GM23248 (cell line): ENCODE data around the gene LAMA1. TPM values are rescaled to one million over a fixed set of nuclear protein-coding genes. Genes with fewer than 3 reads are reported as not detected.

Experiments
- DNase-seq: peaks from one replicate; pipeline ENCODE4 v3.0.0-alpha.2; 2015
- H2AFZ ChIP-seq: fragments of 200-600 bp; sonication (generic); 2 replicates; pipeline ENCODE4 v1.6.1; 2016; ENCODE audit warnings: antibody characterized with exemption
- H3F3A ChIP-seq: fragments of 200-600 bp; sonication (generic); 2 replicates; pipeline ENCODE4 v1.6.1; 2016; ENCODE audit warnings: mild to moderate bottlenecking, antibody characterized with exemption, mixed run types; ENCODE audit not compliant: insufficient read depth
- H3K27ac ChIP-seq: fragments of 200-600 bp; sonication (generic); 2 replicates; pipeline ENCODE4 v1.5.1; 2016; ENCODE audit warnings: mild to moderate bottlenecking
- H3K27me3 ChIP-seq: fragments of 200-600 bp; sonication (generic); replicated peaks from 2 replicates; pipeline ENCODE4 v1.6.1; 2016; ENCODE audit warnings: mild to moderate bottlenecking; ENCODE audit not compliant: insufficient read depth
- H3K36me3 ChIP-seq: fragments of 200-600 bp; sonication (generic); 2 replicates; pipeline ENCODE4 v1.6.1; 2016; ENCODE audit warnings: low read depth, mild to moderate bottlenecking
- H3K4me1 ChIP-seq: fragments of 200-600 bp; sonication (generic); 2 replicates; pipeline ENCODE4 v1.6.1; 2016; ENCODE audit warnings: mild to moderate bottlenecking; ENCODE audit not compliant: insufficient read depth
- H3K4me2 ChIP-seq: fragments of 200-600 bp; sonication (generic); one replicate; pipeline ENCODE4 v1.6.1; 2016; ENCODE audit warnings: mild to moderate bottlenecking; ENCODE audit not compliant: unreplicated experiment
- H3K4me3 ChIP-seq: fragments of 200-600 bp; sonication (generic); 2 replicates; pipeline ENCODE4 v1.5.1; 2016; ENCODE audit warnings: mild to moderate bottlenecking
- H3K79me2 ChIP-seq: fragments of 200-600 bp; sonication (generic); 2 replicates; pipeline ENCODE4 v1.6.1; 2016; ENCODE audit warnings: mild to moderate bottlenecking; ENCODE audit not compliant: insufficient read depth
- H3K9ac ChIP-seq: fragments of 200-600 bp; sonication (generic); 2 replicates; pipeline ENCODE4 v1.6.1; 2016; ENCODE audit warnings: mild to moderate bottlenecking
- H3K9me2 ChIP-seq: fragments of 200-600 bp; sonication (generic); 2 replicates; pipeline ENCODE4 v1.6.1; 2016; ENCODE audit warnings: mixed run types, mild to moderate bottlenecking, moderate library complexity; ENCODE audit not compliant: insufficient read depth
- H3K9me3 ChIP-seq: fragments of 200-600 bp; sonication (generic); one replicate; pipeline ENCODE4 v1.6.1; 2017; ENCODE audit warnings: low read depth
- H4K20me1 ChIP-seq: fragments of 200-600 bp; sonication (generic); 2 replicates; pipeline ENCODE4 v1.6.0; 2016; ENCODE audit not compliant: insufficient read depth
- EZH2 ChIP-seq: fragments of 200-600 bp; sonication (generic); IDR thresholded peaks from 2 replicates; pipeline ENCODE4 v1.6.1; 2018; ENCODE audit warnings: antibody characterized with exemption, mild to moderate bottlenecking; ENCODE audit not compliant: insufficient read depth, poor library complexity, severe bottlenecking
- EZH2phosphoT487 ChIP-seq: fragments of 200-600 bp; sonication (generic); IDR thresholded peaks from 2 replicates; pipeline ENCODE4 v1.6.1; 2018; ENCODE audit warnings: antibody characterized with exemption, moderate library complexity, mild to moderate bottlenecking, low read depth; ENCODE audit not compliant: insufficient read depth
- WGBS, 2 experiments: methylation state at CpG; one replicate each; pipeline ENCODE4 v1.1.6; 2015 to 2017; ENCODE audit warnings: low lambda C conversion rate in 2 of 2, low coverage in 1 of 2; ENCODE audit errors: missing lambda C conversion rate in 2 of 2; 5-methylcytosine and 5-hydroxymethylcytosine counted together
- in situ Hi-C: fragments of 300-500 bp; cut with MboI; formaldehyde crosslinking; loops from 2 replicates; pipeline ENCODE4 v1.15.0; 2020
- polyA plus RNA-seq: library from polyadenylated mRNA; unstranded; fragments of >200 nt; fragmentation: Nextera tagmentation; extraction: Ambion mirVana; gene quantifications from 2 replicates; pipeline ENCODE4 v1.2.1, GENCODE V29; 2016
- total RNA-seq: library from RNA; depleted of rRNA; stranded (reverse); fragments of >200 nt; shearing (Covaris generic); gene quantifications from 2 replicates; pipeline ENCODE4 v1.2.3, GENCODE V29; 2014

LAMA1 gene
- total and polyA plus RNA-seq, 2 experiments from 2014 or later: 3.1 to 5.4 TPM

DNA sequence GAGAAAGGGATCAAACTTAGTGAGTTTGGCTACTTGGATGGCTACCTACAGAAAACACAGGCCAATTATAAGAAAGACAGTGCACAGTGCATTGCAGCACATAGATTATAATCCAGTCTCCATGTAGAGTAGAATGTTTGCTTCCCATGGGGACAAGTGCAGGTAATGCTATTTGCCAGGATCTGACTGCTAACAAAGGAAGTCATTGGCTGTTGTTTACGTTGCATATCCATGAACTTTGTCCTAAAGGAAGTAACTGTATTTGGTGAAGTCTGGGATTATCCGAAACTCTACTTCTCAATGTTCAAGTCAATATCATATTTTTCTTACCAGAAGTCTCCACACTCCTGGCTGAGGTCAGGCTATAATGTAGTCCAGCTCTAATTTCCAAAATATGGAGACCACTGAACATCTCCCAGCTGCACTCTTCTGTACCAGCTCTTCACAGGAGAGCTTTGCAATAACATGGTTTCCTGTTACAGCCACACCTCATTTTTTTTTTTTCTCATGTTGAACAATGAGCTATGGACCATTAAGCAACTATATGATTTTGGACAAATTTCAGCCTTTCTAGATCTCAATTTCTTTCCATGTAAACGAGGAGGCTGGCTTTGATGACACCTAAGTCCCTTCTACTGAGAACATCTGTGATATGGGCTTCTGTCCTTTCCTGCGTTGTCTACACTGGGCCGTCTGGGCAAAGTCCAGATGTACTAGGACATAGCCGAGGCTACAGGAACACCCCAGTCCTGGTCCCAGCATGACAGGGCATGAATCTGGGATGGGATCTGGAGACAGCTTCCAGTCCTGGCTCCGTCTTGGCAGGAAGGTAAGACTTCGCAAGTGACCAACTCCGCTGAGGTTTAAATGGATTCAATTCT lies 154.8 kb downstream of the LAMA1 start:
- Histone ChIP-seq H3K36me3 (no peaks in the 10 kb centered on the region), H3K27me3 (no peaks in the 10 kb centered on the region), H3K9ac (no peak overlapping the region), H3K79me2 (no peaks in the 10 kb centered on the region), H3K27ac (no peak overlapping the region), H4K20me1 (no peaks in the 10 kb centered on the region), H2AFZ (no peak overlapping the region), H3K4me2 (no peak overlapping the region), H3K4me1 (peaks cover 7% of the 10 kb centered on the region), H3F3A (peaks cover 14% of the 10 kb centered on the region), H3K4me3 (no peak overlapping the region), H3K9me2 (no peaks in the 10 kb centered on the region), H3K9me3 (no peaks in the 10 kb centered on the region)
- in situ Hi-C loops: no loop called here
- DNase-seq: no peak
- no peak for TF ChIP-seq EZH2phosphoT487
- 90 to 91% methylated on average over 9 of the region's 9 CpGs for WGBS, 2 experiments

DNA sequence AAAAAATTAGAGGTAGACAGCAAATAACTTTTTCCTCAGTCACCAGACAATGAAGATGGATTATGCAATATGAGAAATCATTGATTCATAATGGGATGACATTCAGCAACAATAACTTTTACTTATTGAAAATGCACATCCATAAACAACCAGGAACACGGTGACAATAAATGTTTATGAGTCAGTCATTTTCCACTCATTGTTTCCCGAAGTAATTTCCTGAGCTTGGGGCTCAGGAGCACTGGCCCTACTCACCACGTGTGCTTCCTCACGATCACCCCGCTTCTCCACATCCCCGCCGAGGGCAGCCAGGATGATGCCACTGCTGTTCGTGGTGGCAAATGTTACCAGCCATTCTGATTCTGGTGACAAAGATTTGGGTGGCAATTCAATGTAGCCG lies 156.3 kb downstream of the LAMA1 start:
- Histone ChIP-seq H3F3A (peaks cover 14% of the 10 kb centered on the region), H4K20me1 (no peaks in the 10 kb centered on the region), H3K27me3 (no peaks in the 10 kb centered on the region), H3K9me2 (no peaks in the 10 kb centered on the region), H3K9me3 (no peaks in the 10 kb centered on the region), H3K36me3 (no peaks in the 10 kb centered on the region), H3K79me2 (no peaks in the 10 kb centered on the region), H3K4me2 (no peak overlapping the region), H3K27ac (no peak overlapping the region), H3K4me3 (no peak overlapping the region), H3K4me1 (peaks cover 7% of the 10 kb centered on the region), H2AFZ (no peak overlapping the region), H3K9ac (no peak overlapping the region)
- WGBS, 2 experiments: 74 to 81% methylated on average over 9 of the region's 9 CpGs
- in situ Hi-C loops: no loop called here
- peak; percentile 4 for DNase-seq
- TF ChIP-seq EZH2phosphoT487 (no peak), EZH2 (no peak)

DNA sequence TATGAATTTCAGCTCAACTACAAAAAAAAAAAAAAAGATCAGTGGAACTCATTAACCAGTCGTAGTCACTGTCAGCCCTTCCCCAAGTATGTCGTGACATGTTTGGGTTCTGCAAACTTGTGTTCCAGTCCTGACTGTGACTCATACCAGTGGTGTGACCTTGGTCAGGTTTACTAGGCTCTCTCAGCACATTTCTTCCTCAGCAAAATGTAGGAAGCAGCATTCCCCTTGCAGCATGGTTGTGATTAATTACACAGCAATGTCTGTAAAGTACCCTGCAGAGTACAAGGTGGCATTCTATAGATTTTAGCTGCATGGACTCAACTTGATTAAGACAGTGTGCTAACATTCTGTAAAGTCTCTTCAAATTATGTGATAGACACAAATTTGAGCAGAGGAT lies 156.9 kb downstream of the LAMA1 start:
- H3K4me3 ChIP-seq: no peak overlapping the region
- 19 to 42% methylated on average over 2 of the region's 2 CpGs for WGBS, 2 experiments
- TF ChIP-seq EZH2phosphoT487: no peak
- no peak for TF ChIP-seq EZH2
- no peak overlapping the region for H3K4me2 ChIP-seq
- H3K9me3 ChIP-seq: no peaks in the 10 kb centered on the region
- no peaks in the 10 kb centered on the region for H3K36me3 ChIP-seq
- no peaks in the 10 kb centered on the region for H4K20me1 ChIP-seq
- no peak overlapping the region for H2AFZ ChIP-seq
- DNase-seq: peak; percentile 50
- H3K9me2 ChIP-seq: no peaks in the 10 kb centered on the region
- H3K79me2 ChIP-seq: no peaks in the 10 kb centered on the region
- H3K27me3 ChIP-seq: no peaks in the 10 kb centered on the region
- H3K4me1 ChIP-seq: peaks cover 7% of the 10 kb centered on the region
- H3K9ac ChIP-seq: no peak overlapping the region
- H3F3A ChIP-seq: peaks cover 14% of the 10 kb centered on the region
- in situ Hi-C loops: no loop called here
- no peak overlapping the region for H3K27ac ChIP-seq

DNA sequence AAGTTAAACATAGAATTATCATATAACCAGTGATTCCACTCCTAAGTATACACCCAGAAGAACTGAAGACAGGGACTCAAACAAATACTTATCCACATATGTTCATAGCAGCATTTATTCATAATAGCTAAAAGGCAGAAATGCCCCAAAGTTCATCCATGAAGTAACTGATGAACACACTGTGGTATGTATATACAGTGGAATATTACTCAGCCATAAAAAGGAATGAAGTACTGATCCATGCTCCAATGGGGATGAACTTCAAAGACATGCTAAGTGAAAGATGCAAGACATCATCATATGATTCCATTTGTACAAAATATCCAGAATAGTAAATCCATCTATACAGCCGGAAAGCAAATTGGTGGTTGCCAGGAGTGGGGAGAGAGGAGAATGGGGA lies 157.5 kb downstream of the LAMA1 start:
- Histone ChIP-seq H3F3A (peaks cover 14% of the 10 kb centered on the region), H2AFZ (no peak overlapping the region), H3K79me2 (no peaks in the 10 kb centered on the region), H3K9me3 (no peaks in the 10 kb centered on the region), H3K27ac (no peak overlapping the region), H4K20me1 (no peaks in the 10 kb centered on the region), H3K36me3 (no peaks in the 10 kb centered on the region), H3K4me1 (peaks cover 7% of the 10 kb centered on the region), H3K9ac (no peak overlapping the region), H3K4me2 (no peak overlapping the region), H3K9me2 (no peaks in the 10 kb centered on the region), H3K4me3 (no peak overlapping the region), H3K27me3 (no peaks in the 10 kb centered on the region)
- 96 to 100% methylated on average over 1 of the region's 1 CpG for WGBS, 2 experiments
- in situ Hi-C loops: no loop called here
- no peak for DNase-seq
- TF ChIP-seq EZH2: no peak
- TF ChIP-seq EZH2phosphoT487: no peak

DNA sequence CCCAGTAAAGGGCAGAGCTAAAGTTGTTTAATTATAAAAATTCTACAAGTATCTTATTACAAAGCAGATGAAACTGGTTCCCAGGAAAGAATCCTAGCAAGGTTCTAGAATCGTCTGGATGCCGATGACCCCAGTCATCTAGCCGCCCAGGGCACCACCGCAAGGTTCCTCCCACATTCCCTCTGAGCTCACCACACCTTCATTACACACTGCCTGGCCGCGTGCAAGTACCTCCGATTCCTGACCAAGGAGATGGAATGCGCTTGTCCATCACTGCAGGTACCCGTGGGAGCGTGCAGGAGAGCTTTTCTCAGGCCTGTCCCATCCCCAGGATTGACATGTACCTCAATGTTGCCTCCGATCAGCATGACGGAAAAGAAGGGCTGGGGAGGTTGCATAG lies 158.5 kb downstream of the LAMA1 start:
- Histone ChIP-seq H3K9me2 (no peaks in the 10 kb centered on the region), H3K27ac (no peak overlapping the region), H3K27me3 (no peaks in the 10 kb centered on the region), H3K4me2 (no peak overlapping the region), H3K4me3 (no peak overlapping the region), H4K20me1 (no peaks in the 10 kb centered on the region), H3K36me3 (no peaks in the 10 kb centered on the region), H3K79me2 (no peaks in the 10 kb centered on the region), H2AFZ (no peak overlapping the region), H3K9ac (no peak overlapping the region), H3K4me1 (peaks cover 7% of the 10 kb centered on the region), H3K9me3 (no peaks in the 10 kb centered on the region), H3F3A (peaks cover 14% of the 10 kb centered on the region)
- in situ Hi-C loops: no loop called here
- no peak for TF ChIP-seq EZH2
- TF ChIP-seq EZH2phosphoT487: no peak
- WGBS, 2 experiments: 91 to 96% methylated on average over 12 of the region's 12 CpGs
- DNase-seq: no peak
